Endodermal cell (in vitro differentiated cells): ENCODE measurements around the gene RNF41. TPM values are rescaled to one million over a fixed set of nuclear protein-coding genes. Genes with fewer than 3 reads are reported as not detected.
A peak's percentile ranks its signal among the peaks of the same experiment; 100 is the strongest.

Experiments used
- DNase-seq: peaks from one replicate; pipeline ENCODE4 v3.0.0-alpha.2; 2017
- H3K27ac ChIP-seq: 2 replicates; pipeline ENCODE4 v1.5.1; 2013; ENCODE audit warnings: mild to moderate bottlenecking, low read depth, low read length, moderate library complexity
- H3K27me3 ChIP-seq: 2 replicates; pipeline ENCODE4 v1.6.1; 2013; ENCODE audit warnings: mild to moderate bottlenecking, low read length, moderate library complexity; ENCODE audit not compliant: insufficient read depth, control insufficient read depth, poor library complexity, severe bottlenecking
- H3K36me3 ChIP-seq: 2 replicates; pipeline ENCODE4 v1.7.0; 2013; ENCODE audit warnings: mild to moderate bottlenecking, low read length, moderate library complexity; ENCODE audit not compliant: control insufficient read depth, insufficient read depth
- H3K4me1 ChIP-seq: one replicate; pipeline ENCODE4 v1.7.0; 2013; ENCODE audit warnings: low read length; ENCODE audit not compliant: control insufficient read depth, insufficient read depth
- H3K4me3 ChIP-seq: 2 replicates; pipeline ENCODE4 v1.5.1; 2013; ENCODE audit warnings: mild to moderate bottlenecking, low read length, moderate library complexity
- H3K9ac ChIP-seq: 2 replicates; pipeline ENCODE4 v1.6.1; 2013; ENCODE audit warnings: mild to moderate bottlenecking, low read length, moderate library complexity; ENCODE audit not compliant: poor library complexity, severe bottlenecking; ENCODE audit errors: extremely low read depth
- H3K9me3 ChIP-seq: 2 replicates; pipeline ENCODE4 v1.6.1; 2013; ENCODE audit warnings: mild to moderate bottlenecking, low read length, moderate library complexity; ENCODE audit not compliant: control insufficient read depth
- H3K27ac Mint-ChIP-seq: 2 replicates; pipeline ENCODE4 v1.8.0; 2020; ENCODE audit warnings: mixed read lengths
- H3K27me3 Mint-ChIP-seq: 2 replicates; pipeline ENCODE4 v1.8.0; 2021; ENCODE audit warnings: mild to moderate bottlenecking, mixed read lengths; ENCODE audit not compliant: insufficient read depth
- H3K36me3 Mint-ChIP-seq: 2 replicates; pipeline ENCODE4 v1.8.0; 2020; ENCODE audit warnings: low read depth, mixed read lengths
- H3K4me1 Mint-ChIP-seq: 2 replicates; pipeline ENCODE4 v1.8.0; 2020; ENCODE audit warnings: mixed read lengths
- H3K4me3 Mint-ChIP-seq: 2 replicates; pipeline ENCODE4 v1.8.0; 2020; ENCODE audit warnings: mild to moderate bottlenecking, moderate library complexity, mixed read lengths
- H3K9me3 Mint-ChIP-seq: 2 replicates; pipeline ENCODE4 v1.8.0; 2020; ENCODE audit warnings: mild to moderate bottlenecking, mixed read lengths
- WGBS, 2 experiments: methylation state at CpG; one replicate each; pipeline versions ENCODE4 v1.1.5 to v1.1.7; 2013; ENCODE audit warnings: missing lambda C conversion rate in 2 of 2, mixed read lengths in 1 of 2; ENCODE audit not compliant: insufficient coverage in 1 of 2, insufficient read length in 1 of 2; 5-methylcytosine and 5-hydroxymethylcytosine counted together
- total RNA-seq, 2 donors: library from RNA; stranded (reverse); fragmentation: NEBNext Ultra II Directional in 1 of 2; extraction: Animal tissue kit (Norgen Biotek cat#: 25700) in 1 of 2; gene quantifications; 2 replicates in 1 of 2; 3 replicates in 1 of 2; pipeline ENCODE4 v1.2.1, GENCODE V29; 2021
- TF ChIP-seq, protein P1 (sequence below): fragments of 200-600 bp; sonication (generic); conservative IDR thresholded peaks from 2 replicates; pipeline ENCODE4 v1.5.0; 2021; ENCODE audit warnings: antibody characterized with exemption, mild to moderate bottlenecking

RNF41 gene
- total RNA-seq, 2 donors from 2014 or later: 45.8 to 48.9 TPM

DNA sequence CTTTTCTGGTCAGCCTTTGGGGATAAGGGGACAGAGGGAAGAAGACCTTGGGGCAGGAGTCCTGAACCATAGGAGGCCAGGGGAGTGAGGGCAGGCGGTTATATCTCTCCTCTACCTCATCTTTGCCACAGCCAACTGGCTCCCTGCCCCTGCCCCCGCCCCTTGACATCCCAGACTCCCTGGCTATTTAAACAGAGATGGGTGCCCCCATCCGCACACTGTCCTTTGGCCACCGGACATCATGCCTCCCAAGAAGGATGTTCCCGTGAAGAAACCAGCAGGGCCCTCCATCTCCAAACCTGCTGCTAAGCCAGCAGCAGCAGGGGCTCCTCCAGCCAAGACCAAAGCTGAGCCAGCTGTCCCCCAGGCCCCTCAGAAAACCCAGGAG lies 68.0 kb downstream of the RNF41 start:
- H3K27me3 Mint-ChIP-seq: no peaks in the 10 kb centered on the region
- Histone ChIP-seq H3K9ac (peak overlapping the region; percentile 18), H3K4me3 (peak overlapping the region; percentile 92), H3K9me3 (no peaks in the 10 kb centered on the region), H3K27me3 (no peaks in the 10 kb centered on the region), H3K27ac (no peak overlapping the region), H3K4me1 (peaks cover 12% of the 10 kb centered on the region), H3K36me3 (peaks cover 19% of the 10 kb centered on the region)
- peak overlapping the region; percentile 85 for H3K4me3 Mint-ChIP-seq
- peak overlapping the region; percentile 95 for H3K27ac Mint-ChIP-seq
- DNase-seq: no peak
- TF ChIP-seq, protein P1, sequence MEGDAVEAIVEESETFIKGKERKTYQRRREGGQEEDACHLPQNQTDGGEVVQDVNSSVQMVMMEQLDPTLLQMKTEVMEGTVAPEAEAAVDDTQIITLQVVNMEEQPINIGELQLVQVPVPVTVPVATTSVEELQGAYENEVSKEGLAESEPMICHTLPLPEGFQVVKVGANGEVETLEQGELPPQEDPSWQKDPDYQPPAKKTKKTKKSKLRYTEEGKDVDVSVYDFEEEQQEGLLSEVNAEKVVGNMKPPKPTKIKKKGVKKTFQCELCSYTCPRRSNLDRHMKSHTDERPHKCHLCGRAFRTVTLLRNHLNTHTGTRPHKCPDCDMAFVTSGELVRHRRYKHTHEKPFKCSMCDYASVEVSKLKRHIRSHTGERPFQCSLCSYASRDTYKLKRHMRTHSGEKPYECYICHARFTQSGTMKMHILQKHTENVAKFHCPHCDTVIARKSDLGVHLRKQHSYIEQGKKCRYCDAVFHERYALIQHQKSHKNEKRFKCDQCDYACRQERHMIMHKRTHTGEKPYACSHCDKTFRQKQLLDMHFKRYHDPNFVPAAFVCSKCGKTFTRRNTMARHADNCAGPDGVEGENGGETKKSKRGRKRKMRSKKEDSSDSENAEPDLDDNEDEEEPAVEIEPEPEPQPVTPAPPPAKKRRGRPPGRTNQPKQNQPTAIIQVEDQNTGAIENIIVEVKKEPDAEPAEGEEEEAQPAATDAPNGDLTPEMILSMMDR: no peak
- 76 to 90% methylated on average over 4 to 5 of the region's 5 CpGs for WGBS, 2 experiments
- peaks cover 12% of the 10 kb centered on the region for H3K36me3 Mint-ChIP-seq
- H3K4me1 Mint-ChIP-seq: peaks cover 41% of the 10 kb centered on the region
- H3K9me3 Mint-ChIP-seq: no peaks in the 10 kb centered on the region

DNA sequence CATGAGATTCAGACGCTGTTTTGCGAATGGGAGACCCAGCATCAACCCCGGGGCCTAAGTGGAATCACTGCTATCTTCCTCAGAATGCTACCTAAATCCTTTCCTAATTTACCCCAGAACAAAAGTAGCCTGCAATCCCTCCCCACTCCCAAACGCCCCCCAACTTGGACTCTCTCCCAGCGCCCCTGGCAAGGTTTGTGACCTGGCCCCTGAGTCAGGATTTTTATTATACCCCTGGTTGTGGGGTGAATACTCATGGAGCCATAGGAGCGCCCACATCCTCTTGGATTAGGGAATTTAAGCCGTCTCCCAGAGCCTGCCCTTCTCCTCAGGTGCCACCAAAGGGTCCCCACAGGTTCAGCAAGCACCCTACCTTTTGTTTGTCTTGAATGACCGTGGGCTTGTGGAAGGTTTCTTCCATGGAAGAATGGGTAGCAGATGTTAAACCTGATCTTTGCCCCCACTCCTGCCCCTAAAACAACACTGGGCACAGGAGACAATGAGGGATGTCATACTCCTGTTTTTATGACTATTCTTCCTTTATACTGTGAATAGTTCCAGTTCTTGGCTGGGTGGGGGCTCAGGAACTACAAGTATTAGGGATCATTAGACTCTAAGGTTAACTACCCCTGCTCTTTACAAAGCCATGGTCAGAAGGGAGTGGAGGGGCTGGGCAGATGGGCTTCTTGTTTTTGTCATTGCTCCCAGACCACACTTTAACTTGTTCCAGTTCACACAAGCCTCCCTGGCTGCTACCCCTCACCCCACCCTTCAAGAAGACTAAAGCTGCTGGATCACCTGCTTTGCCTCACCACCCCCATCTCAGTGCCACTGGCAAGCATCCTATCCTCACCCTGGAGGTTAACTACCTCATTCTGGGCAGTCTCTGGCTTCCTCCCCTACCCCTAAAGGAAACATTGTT lies 68.7 kb downstream of the RNF41 start:
- TF ChIP-seq, protein P1: no peak
- Mint-ChIP-seq H3K27ac (peak overlapping the region; percentile 95), H3K4me3 (peak overlapping the region; percentile 85), H3K9me3 (no peaks in the 10 kb centered on the region), H3K27me3 (no peaks in the 10 kb centered on the region), H3K4me1 (peaks cover 41% of the 10 kb centered on the region), H3K36me3 (peaks cover 12% of the 10 kb centered on the region)
- no peaks in the 10 kb centered on the region for H3K9me3 ChIP-seq
- H3K4me3 ChIP-seq: peak overlapping the region; percentile 92
- peaks cover 12% of the 10 kb centered on the region for H3K4me1 ChIP-seq
- peaks cover 19% of the 10 kb centered on the region for H3K36me3 ChIP-seq
- no peak overlapping the region for H3K27ac ChIP-seq
- no peak for DNase-seq
- 17% methylated on average over 8 of the region's 8 CpGs; no CpG with 5 or more reads in 1 of the 2 experiments for WGBS, 2 experiments
- no peaks in the 10 kb centered on the region for H3K27me3 ChIP-seq
- peak overlapping the region; percentile 78 for H3K9ac ChIP-seq

Other genes starting within 250 kb of the RNF41 start
- gene RAB5B, start 247.8 kb downstream of the RNF41 start, total RNA-seq: 10 to 100 TPM; 91.3 to 95.5 TPM
- gene SUOX, start 224.6 kb downstream of the RNF41 start, total RNA-seq: 10 to 100 TPM; 23.2 to 27.5 TPM
- 10 to 100 TPM in 1 of 2 donors, 1 to 10 TPM in 1; 9.8 to 10.2 TPM for gene IKZF4, start 200.9 kb downstream of the RNF41 start, total RNA-seq
- 10 to 100 TPM; 35.8 to 58.6 TPM for gene RPS26, start 180.0 kb downstream of the RNF41 start, total RNA-seq
- gene ERBB3, start 141.8 kb downstream of the RNF41 start, total RNA-seq: 10 to 100 TPM; 45.7 to 51.8 TPM
- 100 to 1,000 TPM; 128 to 161 TPM for gene PA2G4, start 117.4 kb downstream of the RNF41 start, total RNA-seq
- gene RPL41, start 105.3 kb downstream of the RNF41 start, total RNA-seq: 1,000 to 10,000 TPM; 4,305 to 4,379 TPM
- gene ZC3H10, start 103.7 kb downstream of the RNF41 start, total RNA-seq: 1 to 10 TPM; 7.9 to 9.1 TPM
- gene ESYT1, start 93.7 kb downstream of the RNF41 start, total RNA-seq: 100 to 1,000 TPM in 1 of 2 donors, 10 to 100 TPM in 1; 97.0 to 118 TPM
- gene MYL6B, start 69.3 kb downstream of the RNF41 start, total RNA-seq: 100 to 1,000 TPM; 153 to 191 TPM
- 1,000 to 10,000 TPM; 1,640 to 1,647 TPM for gene MYL6, start 63.6 kb downstream of the RNF41 start, total RNA-seq
- gene SMARCC2, start 32.4 kb downstream of the RNF41 start, total RNA-seq: 100 to 1,000 TPM; 127 to 129 TPM
- gene NABP2, start 2.4 kb upstream of the RNF41 start, total RNA-seq: 10 to 100 TPM; 27.0 to 35.1 TPM
- gene SLC39A5, start 8.1 kb upstream of the RNF41 start, total RNA-seq: 1 to 10 TPM; 2.5 to 3.2 TPM
- 10 to 100 TPM; 39.3 to 54.9 TPM for gene ANKRD52, start 36.5 kb upstream of the RNF41 start, total RNA-seq
- 10 to 100 TPM; 20.5 to 23.2 TPM for gene COQ10A, start 45.0 kb upstream of the RNF41 start, total RNA-seq
- gene CS, start 78.4 kb upstream of the RNF41 start, total RNA-seq: 100 to 1,000 TPM; 134 to 167 TPM
- 100 to 1,000 TPM; 183 to 198 TPM for gene CNPY2, start 94.1 kb upstream of the RNF41 start, total RNA-seq
- gene PAN2, start 112.1 kb upstream of the RNF41 start, total RNA-seq: 10 to 100 TPM; 66.5 to 90.3 TPM
- 10 to 100 TPM in 1 of 2 donors, 1 to 10 TPM in 1; 4.6 to 10.4 TPM for gene IL23A, start 117.0 kb upstream of the RNF41 start, total RNA-seq
- gene STAT2, start 138.2 kb upstream of the RNF41 start, total RNA-seq: 100 to 1,000 TPM; 107 to 112 TPM
- not detected for gene APOF, start 140.9 kb upstream of the RNF41 start, total RNA-seq
- gene TIMELESS, start 227.5 kb upstream of the RNF41 start, total RNA-seq: 10 to 100 TPM; 64.5 to 85.3 TPM
- not detected for gene MIP, start 232.7 kb upstream of the RNF41 start, total RNA-seq
- gene SPRYD4, start 246.7 kb upstream of the RNF41 start, total RNA-seq: 1 to 10 TPM; 2.9 to 3.8 TPM